DOHH2 (cell line): ENCODE data around the gene KCTD1.

ENCODE experiments used
- EZH2phosphoT487 ChIP-seq: fragments of 200-600 bp; sonication (generic); IDR thresholded peaks from 2 replicates; pipeline ENCODE4 v1.6.1; 2017; ENCODE audit warnings: borderline replicate concordance, mild to moderate bottlenecking, antibody characterized with exemption, low read length, moderate library complexity, mixed read lengths
- TF ChIP-seq, protein P1 (sequence below): fragments of 200-600 bp; sonication (generic); IDR thresholded peaks from one replicate; pipeline ENCODE4 v1.5.1; 2014; ENCODE audit warnings: antibody characterized with exemption, mild to moderate bottlenecking, low read depth, low read length; ENCODE audit not compliant: poor library complexity, severe bottlenecking

DNA sequence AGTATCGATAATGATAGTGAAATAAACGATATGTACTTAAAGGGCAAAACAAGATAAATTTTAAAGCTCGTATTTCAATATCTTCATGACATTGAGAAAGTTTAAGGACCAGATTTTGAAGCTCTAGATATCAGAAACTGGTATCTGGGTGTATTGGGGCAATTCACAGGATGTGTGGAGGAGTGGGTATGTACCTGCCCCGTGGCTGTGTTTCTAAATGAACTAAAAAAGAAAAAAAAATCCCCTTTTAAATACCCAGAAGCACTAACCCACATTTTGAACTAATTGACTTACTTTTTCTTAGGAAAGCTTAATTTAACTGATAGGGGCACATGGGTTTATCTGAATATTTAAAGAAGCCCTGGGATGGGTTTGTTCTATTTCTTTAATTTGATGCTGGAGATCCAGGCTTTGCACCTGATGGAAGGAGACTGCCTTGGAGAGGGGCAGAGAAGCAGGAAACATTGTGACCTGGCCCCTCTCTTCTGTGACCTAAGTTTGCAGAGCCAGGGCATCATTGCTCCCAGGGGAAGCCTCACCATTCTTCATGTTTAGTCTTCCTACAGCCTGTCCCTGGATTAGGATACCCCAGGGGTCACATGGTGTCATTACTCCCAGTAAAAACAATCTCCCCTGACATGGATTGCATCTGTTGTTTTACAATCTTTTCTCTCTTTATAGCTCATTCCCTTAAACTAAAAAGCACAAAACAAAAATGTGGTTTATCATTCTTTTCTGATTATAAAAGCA lies 7.6 kb upstream of the KCTD1 start:
- TF ChIP-seq, protein P1, sequence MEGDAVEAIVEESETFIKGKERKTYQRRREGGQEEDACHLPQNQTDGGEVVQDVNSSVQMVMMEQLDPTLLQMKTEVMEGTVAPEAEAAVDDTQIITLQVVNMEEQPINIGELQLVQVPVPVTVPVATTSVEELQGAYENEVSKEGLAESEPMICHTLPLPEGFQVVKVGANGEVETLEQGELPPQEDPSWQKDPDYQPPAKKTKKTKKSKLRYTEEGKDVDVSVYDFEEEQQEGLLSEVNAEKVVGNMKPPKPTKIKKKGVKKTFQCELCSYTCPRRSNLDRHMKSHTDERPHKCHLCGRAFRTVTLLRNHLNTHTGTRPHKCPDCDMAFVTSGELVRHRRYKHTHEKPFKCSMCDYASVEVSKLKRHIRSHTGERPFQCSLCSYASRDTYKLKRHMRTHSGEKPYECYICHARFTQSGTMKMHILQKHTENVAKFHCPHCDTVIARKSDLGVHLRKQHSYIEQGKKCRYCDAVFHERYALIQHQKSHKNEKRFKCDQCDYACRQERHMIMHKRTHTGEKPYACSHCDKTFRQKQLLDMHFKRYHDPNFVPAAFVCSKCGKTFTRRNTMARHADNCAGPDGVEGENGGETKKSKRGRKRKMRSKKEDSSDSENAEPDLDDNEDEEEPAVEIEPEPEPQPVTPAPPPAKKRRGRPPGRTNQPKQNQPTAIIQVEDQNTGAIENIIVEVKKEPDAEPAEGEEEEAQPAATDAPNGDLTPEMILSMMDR = no peak
- TF ChIP-seq EZH2phosphoT487 = no peak
